Hindlimb muscle (tissue), 1 donor: ENCODE results near the gene TOM1L2. TPM values are rescaled to one million over a fixed set of nuclear protein-coding genes. Genes with fewer than 3 reads are reported as not detected.
A peak's percentile ranks its signal among the peaks of the same experiment; 100 is the strongest.
"Not testable (repeated sequence)": the region's sequence is repeated elsewhere in the genome, so short reads cannot be mapped to it uniquely, and the experiment has no call there.

Experiments used
- DNase-seq: peaks from one replicate; pipeline ENCODE4 v3.0.0-alpha.2; 2013
- polyA plus RNA-seq: library from polyadenylated mRNA; unstranded; fragments of 120-200 nt; gene quantifications from one replicate; pipeline ENCODE4 v1.2.1, GENCODE V29; 2013; ENCODE audit not compliant: insufficient read length

TOM1L2 gene
- 51.8 TPM for polyA plus RNA-seq

DNA sequence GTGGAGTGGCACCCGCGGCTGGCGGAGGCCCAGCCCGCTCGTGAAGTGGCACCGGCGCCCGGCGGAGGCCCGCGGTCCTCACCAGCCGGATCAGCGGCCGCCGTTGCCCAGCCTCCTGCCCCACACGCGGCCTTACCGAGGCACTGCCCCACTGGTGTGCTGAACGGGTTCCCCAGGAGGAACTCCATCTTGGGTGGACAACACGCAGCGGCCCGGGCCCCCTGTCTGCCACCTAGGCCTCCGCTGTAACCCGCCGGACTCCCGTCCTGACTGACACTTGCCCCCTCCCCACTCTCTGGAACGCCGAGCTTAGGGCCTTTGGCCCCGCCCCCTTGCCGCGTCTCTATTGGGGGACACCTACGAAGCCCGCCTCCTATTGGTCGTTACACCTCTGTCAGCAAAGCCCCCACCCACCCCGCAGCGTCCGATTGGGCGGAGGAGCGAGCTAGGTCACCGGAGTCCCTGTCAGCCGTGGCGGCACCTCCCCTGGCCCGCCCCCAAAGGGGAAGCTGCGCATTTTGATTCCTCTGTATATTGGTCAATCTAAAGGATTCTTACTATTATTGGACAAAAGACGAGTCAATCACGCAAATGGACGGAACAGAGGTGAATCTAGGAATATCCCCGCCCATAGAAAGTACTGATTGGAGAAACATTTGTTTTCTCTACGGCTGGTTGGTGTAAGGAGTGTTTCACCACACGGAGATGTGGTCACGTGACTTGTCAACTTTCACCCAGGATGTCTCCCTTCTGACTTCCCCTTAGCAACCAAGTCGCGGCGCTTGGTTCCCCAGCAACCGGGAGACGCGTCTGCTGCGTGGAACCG, at the start of gene TOM1L2, which contains the start of gene DRC3:
Gene TOM1L2, minus strand, starts transcription at position 275 of the 826 bp plus-strand sequence. Its CDS starts 87 bp downstream, at position 188.
Gene DRC3, plus strand, starts transcription at position 737 of the 826 bp plus-strand sequence. CDS start 4,737 bp downstream, outside the sequence.
- DNase-seq = peak; percentile 100

DNA sequence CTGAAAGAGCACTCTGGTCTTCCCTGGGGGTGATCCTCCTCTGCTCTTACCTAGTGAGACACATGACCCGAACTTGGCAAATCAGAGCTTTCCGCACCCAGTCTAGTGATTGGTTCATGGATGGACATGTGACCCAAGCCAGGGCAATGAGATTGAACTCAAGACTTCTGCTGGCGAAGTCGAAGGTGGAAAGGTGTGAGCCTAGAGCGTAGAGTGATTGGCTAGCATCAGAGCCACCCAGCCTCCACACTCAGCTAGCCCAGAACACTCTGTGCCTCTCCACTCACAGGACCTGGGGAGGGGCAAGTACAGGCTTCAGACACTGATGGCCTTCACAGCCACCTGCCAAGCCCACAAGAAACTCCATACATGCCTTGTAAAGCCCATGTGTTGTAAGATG, 49.2 kb upstream of the TOM1L2 start:
- DNase-seq = no peak

DNA sequence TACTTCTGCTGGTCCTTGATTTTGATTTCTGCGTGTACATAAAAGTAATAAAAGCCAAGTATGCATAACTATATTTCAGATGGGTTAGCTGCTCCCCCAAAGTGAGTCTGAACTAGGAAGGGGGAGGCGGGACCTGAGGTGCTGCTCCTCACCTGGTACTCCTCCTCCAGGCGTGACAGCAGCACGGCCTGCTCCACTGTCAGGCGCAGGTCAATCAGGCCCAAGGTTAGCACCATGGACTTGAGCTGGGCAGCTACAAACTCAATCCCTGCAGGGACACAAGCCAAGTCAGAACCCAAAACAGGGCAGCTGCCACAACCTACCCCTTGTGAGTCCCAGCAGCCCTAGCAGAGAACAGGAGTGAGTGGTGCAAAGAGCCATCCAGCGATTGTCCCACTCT, 48.8 kb upstream of the TOM1L2 start:
- no peak for DNase-seq

DNA sequence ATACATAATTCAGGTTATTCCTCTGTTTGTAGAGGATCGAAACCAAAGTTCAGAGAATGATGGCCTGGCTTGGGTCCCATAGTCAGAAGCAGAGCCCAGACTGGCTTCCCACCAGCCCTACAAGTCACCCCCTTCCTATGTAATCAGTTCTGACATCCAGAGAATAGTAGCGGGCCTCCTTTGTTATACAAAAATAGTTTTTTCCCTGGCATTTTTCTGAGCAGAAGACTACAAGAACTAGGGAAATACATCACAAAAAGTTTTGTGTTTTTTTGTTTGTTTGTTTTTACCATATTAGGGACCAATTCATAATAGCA, 47.6 kb upstream of the TOM1L2 start:
- DNase-seq = no peak

DNA sequence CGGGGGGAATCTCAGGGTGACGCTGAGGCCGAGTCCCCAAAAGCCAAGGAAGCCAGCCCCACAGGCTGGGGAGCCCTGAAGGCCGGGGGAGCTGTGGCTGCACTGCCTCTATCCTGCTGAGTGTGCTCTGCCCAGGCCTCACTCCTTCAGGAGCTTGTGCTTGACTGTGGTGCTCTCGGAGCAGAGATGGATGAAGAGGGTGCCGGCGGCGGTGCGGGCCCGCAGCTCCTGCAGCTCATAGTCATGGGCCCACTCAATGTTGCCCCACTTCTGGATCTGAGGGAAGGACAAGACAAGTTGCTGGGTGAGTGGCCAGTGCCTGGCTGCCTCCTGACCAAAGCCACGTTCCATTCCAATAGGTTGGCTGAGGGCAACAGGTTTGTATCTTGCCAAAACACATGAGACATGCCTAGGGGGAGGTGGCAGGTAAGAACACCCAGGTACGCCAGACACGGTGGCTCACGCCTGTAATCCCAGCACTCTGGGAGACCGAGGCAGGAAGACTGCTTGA, 46.3 kb upstream of the TOM1L2 start:
- DNase-seq = no peak

DNA sequence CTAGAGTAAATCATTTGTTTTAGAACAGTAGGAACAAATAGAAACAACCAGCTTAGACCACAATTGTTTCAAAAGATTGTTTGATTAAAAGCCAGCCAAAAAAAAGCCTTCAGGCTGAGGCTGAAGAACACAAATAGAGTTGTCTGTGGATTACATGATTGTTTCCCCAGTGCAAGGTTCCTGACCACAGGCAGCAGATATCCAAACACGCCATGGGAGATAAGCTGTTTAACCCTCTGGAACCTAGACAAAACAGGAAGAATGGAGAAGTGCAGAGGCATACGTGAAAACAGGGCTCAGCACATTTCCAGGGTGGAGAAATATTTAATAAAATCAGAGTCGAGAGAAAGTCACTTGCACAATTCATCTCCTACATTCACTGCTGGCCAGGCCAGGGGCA, 45.8 kb upstream of the TOM1L2 start:
- no peak for DNase-seq

DNA sequence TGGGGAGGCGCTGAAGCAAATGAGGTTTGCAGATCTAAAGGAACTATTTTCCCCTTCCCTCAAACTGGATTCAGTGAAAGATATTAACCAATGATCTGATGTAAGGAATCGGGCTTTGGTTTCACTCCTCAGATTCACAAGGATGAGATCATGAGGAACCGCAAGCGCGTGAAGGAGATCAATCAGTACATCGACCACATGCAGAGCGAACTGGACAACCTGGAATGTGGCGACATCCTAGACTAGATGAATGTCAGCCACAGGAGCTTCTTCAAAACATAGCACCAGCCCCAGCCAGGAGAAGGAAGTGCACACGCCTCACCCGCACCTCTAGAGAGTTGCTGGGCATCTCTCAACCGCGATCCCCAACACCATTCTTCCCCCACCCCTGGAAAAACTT, 44.2 kb upstream of the TOM1L2 start:
- DNase-seq = no peak

DNA sequence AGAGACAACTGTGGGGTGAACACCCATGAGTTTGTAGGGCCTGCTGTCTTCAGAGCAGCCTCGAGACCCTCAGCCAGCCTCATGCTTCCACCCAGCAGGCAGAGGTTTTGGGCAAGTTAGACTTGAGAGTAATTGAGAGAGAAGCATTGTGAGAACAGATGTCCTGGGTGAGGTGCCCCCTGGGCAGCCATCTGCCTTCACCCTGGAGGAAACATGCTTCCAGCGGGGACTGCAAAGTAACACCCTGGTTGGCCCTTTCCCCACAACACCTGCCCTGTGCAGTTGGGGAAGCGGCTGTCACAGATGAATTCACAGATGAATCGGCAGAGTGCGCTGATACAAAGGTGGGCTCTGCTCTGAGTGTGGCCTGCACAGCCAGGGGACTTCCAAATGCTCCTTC, 43.4 kb upstream of the TOM1L2 start:
- no peak for DNase-seq

DNA sequence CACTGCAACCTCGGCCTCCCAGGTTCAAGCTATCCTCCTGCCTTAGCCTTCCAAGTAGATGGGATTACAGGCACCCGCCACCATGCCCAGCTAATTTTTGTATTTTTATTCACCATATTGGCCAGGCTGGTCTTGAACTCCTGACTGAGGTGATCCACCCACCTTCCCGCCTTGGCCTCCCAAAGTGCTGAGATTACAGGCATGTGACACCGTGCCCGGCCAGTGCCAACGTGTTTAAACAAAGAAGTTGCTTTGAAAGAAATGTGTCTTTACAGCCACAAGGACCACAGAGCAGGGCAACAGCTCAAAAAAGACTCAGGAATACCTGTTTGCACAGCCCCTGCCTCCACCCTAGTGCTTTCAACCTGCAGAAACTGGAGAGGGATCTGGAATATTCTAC, 41.8 kb upstream of the TOM1L2 start:
- DNase-seq = no peak

DNA sequence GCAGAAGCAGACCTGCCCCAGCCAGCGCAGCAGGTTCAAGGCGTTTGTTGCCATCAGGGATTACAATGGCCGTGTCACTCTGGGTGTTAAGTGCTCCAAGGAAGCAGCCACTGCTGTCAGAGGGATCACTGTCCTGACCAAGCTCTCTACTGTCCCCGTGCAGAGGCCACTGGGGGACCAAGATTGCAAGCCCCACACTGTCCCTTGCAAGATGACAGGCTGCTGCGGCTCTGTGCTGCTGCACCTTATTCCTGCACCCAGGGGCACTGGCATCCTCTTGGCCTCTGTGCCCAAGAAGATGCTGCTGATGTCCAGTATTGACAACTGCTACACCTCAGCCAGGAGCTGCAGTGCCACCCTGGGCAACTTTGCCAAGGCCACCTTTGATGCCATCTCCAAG, 39.1 kb upstream of the TOM1L2 start:
- no peak for DNase-seq

DNA sequence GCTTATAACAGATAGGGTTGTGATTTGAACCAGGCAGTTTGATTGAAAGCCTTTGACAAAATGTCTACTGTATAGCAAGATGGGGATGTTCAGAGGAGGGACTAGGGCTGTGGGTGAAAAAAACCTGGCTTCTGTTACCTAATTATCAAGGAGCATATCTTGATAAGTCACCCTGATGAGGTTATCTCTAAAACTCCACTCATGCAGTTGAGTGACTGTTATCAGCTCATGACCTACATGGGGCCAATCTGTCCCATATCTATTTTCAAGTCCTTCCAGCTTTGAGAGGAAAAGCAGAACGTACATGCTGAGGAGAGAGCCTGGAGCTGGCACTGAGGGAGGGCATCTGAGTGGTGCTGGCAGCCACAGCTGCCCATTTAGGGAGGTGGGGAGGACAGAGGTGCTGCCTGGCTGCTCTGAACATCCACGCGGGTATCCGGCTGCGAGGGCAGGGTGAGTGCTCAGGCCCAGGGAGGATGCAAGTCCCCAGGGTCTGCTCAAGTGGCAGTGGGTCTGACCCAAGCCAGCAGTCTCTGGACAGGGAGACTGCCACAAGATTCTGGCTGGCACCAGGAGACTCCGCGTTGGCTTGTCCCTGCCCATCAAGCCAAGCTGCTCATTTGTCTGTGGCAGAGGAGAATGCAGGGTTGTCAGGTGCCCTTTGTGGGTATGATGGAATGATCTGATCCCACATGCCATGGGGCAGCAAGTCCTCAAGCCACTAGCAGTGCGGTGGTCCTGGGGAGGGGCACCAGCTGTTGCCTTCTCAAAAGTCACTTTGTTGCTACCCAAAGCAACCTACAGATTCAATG, 37.6 kb upstream of the TOM1L2 start:
- no peak for DNase-seq

DNA sequence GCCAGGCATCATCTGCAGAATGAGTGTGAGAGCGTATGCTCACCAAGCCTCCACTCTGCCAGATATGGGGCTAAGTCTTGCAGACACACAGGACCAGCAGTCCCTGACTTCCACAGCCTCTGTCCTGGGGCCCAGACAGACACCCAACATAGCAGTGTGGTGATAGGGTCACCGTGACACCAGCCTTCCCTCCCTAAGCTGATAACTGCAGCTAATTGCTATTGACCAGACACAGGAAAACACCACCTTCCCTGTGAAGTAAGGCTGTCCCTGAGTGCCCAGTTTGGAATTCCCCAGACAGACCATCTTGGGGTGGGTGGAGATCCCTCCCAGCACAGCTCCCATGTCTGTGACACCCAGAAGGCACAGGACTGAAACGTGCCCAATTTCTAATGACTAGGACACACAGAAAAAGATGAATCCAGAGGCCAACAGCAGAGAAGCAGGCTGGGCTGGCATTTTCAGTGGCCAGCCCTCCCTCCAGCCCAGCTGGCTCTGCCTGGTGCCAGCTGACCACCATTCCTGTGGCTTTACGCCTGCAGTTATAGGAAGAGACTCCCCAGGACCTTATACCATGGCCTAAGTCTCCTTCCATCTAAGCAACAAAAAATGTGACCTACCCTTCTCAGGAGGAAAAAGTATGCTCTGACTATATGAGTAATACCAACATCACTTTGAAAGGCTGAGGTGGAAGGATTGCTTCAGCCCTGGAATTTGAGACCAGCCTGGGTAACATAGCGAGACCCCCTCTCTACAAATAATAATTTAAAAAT, 36.5 kb upstream of the TOM1L2 start:
- no peak for DNase-seq

DNA sequence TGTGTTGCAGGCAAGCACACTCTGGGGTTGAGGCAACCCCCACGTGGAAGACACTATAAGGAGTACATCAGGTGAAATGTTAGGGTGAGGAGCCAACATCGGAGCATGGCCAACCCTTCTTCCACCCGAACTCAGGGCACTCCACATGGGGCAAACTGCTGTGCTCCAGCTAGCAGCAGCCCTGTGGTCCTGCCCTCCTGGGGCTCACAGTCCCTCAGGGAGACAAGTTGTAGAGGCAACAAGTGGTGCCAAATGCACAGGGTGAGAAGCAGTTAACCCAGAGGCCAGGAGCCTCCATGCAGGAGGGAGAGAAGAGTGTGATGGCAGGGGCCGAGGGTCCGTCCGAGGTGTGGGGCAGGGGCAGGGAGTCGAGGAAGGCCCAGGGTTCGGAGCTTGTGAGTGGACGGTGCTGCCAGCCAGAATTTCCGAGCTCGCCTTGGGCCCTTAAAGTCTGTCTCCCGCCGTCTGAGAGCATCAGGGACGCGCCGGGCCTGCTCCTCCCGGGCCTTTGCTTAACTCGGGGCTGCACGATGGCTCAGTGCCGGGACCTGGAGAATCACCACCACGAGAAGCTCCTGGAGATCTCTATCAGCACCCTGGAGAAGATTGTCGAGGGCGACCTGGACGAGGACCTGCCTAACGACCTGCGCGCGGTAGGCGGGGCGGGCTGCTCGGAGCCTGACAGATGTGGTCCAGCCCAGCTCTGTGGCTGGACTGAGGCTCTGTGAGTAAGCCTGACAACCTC, 34.5 kb upstream of the TOM1L2 start:
- DNase-seq = no peak

DNA sequence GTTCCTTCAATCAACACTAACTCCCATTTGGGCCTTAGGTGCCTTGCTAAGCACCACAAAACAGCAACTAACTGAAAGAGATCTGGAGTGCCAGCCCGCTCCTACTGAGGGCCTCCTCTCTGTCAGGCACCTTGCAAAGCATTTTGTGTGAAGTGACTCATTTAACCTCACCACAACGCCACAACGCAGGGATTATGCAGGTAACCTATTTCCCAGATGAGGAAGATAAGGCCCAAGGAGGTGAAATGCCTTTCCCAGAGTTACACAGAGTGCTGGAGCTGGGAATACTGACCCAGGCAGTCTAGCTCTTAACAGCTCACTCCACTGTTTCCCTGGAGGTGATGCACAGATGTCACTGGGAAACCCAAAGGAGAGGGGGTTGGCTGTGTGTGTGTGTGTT, 33.3 kb upstream of the TOM1L2 start:
- no peak for DNase-seq

DNA sequence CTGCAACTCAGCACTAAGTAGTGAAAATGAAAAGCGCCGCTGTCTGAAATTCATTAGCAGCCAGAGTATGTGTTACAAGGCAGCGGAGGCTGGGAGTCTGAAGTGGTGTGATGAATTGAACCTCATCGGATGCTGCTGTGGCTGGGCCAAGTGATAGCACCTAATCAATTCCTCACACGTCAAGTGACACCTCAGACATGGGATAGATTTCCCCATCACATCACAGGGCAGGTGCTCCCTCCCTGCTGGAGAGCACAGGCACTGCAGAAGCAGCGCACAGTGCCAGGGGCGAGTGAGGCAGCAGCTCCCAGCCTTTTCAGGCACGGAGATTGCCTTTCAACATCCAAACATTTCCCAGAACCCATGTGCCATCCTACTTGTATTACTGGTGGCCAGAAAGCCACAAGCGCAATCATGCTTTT, 32.7 kb upstream of the TOM1L2 start:
- no peak for DNase-seq

DNA sequence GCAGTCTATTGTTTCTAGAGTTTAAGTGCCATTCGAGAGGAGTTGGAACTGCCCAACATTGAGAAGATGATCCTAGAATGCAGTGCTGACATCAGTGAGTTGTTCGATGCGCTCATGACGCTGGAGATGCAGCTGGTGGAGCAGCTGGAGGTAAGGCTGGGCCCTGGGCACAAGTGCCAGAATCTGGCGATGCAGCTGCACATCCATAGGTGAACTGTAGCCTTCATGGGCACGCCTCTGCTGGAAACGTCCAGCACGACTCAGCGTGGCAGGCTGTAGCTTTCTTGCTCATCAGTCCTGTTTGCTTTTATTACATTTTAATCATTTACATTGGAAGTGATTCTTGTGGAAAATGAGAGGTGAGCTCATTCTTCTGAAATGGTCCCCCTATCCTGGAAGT, 32.1 kb upstream of the TOM1L2 start:
- DNase-seq = no peak

DNA sequence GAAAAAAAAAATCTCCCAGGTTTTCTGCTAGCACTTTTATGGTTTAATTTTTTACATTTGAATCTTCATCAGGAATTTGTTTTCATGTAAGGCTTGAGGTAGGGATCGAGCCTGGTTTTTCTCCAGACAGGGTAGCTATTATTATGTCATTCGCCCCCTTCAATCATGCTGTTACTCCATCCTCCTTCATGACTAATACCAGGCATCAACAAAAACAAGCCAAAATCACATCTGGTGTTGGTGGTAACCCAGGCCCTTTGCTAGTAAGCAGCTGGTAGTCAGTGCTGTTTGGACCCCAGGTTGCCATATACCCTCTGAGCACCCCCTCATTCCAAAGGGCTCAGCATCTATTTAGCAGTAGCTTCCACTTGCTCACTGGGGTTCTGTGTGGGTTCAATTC, 30.0 kb upstream of the TOM1L2 start:
- no peak for DNase-seq

DNA sequence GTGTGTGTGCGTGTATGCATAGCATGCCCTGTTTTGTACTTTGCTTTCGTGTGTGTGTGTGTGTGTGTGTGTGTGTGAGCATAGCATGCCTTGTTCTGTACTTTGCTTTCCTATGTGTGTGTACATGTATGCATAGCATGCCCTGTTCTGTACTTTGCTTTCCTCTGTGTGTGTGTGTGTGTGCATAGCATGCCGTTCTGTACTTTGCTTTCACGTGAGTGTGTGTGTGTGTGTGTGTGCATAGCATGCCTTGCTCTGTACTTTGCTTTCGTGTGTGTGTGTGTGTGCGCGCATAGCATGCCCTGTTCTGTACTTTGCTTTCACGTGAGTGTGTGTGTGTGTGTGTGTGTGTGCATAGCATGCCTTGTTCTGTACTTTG, 27.8 kb upstream of the TOM1L2 start:
- no peak for DNase-seq

DNA sequence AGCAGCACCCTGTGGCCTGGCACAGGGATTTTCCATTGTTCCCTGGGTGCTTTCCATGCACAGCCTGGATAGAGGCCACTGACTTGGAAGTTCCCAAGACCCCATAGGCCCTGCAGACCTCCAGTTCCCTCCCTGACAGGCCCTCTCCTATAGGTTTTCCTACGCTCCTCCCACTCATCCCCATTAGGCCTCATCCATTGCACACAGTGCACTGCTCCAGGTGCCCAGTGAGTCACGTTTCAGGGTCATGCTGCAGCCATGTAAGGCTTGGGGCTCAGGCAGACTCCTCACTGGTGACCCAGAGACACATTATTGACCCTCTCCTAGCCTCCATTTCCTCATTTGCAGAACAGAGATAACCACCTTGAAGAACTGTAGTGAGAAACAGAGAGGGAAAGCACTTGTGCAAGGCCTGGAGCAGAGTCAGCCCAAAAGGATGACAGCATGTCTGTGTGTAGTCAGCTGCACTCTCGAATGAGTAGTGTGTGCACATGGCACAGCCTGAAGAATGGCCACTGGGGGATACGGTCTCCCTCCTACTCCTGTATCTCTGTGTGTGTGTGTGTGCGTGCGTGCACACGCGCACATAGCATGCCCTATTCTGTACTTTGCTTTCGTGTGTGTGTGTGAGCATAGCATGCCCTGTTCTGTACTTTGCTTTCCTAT, 27.3 kb upstream of the TOM1L2 start:
- no peak for DNase-seq

DNA sequence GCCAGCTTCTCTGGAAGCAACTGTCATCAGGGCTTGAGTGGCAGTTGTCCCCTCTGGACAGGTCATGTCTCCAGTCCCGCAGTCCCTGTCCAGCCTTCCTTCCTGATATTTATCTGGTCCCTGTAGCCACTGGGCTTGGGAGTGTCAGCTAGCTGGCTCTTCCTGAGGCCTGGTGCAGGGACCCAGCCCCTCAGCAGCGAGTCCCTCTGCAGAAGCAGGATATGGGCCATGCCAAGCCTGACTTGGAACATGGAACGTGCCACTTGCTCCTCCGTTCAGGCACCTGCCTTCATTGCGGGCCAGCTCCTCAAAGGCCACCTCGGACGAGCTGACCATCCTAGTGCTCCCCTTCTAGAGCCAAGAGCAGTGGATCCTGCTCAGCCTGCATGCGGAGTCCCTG, 26.7 kb upstream of the TOM1L2 start:
- DNase-seq = no peak

DNA sequence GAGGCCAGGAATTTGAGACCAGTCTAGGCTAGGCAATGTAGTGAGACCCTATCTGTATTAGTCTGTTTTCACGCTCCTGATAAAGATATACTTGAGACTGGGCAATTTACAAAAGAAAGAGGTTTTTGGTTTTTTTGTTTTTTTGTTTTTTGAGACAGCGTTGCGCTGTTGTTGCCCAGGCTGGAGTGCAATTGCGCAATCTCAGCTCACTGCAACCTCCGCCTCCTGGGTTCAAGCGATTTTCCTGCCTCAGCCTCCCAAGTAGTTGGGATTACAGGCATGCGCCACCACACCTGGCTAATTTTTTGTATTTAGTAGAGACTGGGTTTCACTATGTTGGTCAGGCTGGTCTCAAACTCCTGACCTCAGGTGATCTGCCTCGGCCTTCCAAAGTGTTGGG, 23.7 kb upstream of the TOM1L2 start:
- not testable (repeated sequence) for DNase-seq
